GM12864 (cell line): ENCODE data around the gene NOM1.

Experiments
- DNase-seq: peaks from one replicate; pipeline ENCODE4 v3.0.0-alpha.2; 2011; ENCODE audit warnings: low read depth
- H3K4me3 ChIP-seq: 2 replicates; pipeline ENCODE4 v1.5.1; 2011; ENCODE audit warnings: mild to moderate bottlenecking, low read depth, low read length, control low read depth
- CTCF ChIP-seq: IDR thresholded peaks from 2 replicates; pipeline ENCODE4 v1.5.1; 2011; ENCODE audit warnings: low read depth, mild to moderate bottlenecking, moderate library complexity, low read length, control low read depth, inconsistent platforms; ENCODE audit errors: missing control alignments

The NOM1 gene

GRCh38 chr7:156975620-156976019 is 26.1 kb downstream of the NOM1 start:
- no peak for TF ChIP-seq CTCF
- no peak for DNase-seq
- H3K4me3 ChIP-seq, result no peak overlapping the region

GRCh38 chr7:156979007-156979606 is 29.6 kb downstream of the NOM1 start:
- H3K4me3 ChIP-seq, result no peak overlapping the region
- no peak for TF ChIP-seq CTCF
- DNase-seq, result no peak

GRCh38 chr7:156979711-156980110 is 30.2 kb downstream of the NOM1 start:
- H3K4me3 ChIP-seq, result no peak overlapping the region
- no peak for TF ChIP-seq CTCF
- DNase-seq, result no peak

GRCh38 chr7:156984174-156984891 is 34.8 kb downstream of the NOM1 start:
- TF ChIP-seq CTCF, result no peak
- H3K4me3 ChIP-seq, result no peak overlapping the region
- DNase-seq, result no peak

- TF ChIP-seq CTCF, result no peak
- no peak for DNase-seq
These were observed 35.8 kb downstream of the NOM1 start for GRCh38 chr7:156985101-156985992.

GRCh38 chr7:156986378-156986777 is 36.9 kb downstream of the NOM1 start:
- no peak for TF ChIP-seq CTCF
- no peak for DNase-seq
- H3K4me3 ChIP-seq, result no peak overlapping the region

More at GRCh38 chr7:156985101-156985992, 35.8 kb downstream of the NOM1 start:
- no peak overlapping the region for H3K4me3 ChIP-seq
